Measurements from ENCODE around the gene CEP164. TPM values are rescaled to one million over a fixed set of nuclear protein-coding genes. Genes with fewer than 3 reads are reported as not detected.

The CEP164 gene
- total and polyA plus RNA-seq, 2 of the 4 experiments (the other 2 are of a cell fraction), result 23.3 to 26.9 TPM

- no peaks in the 10 kb centered on the region for H3K9me1 ChIP-seq (ENCODE audit: insufficient read depth, low read length)
- H2BK15ac ChIP-seq (ENCODE audit: low read depth, low read length), result no peak overlapping the region
- ATAC-seq (ENCODE audit: low read depth) (no peak), DNase-seq (no peak)
- ChIA-PET CTCF (interaction anchor here (1.3 kb wide), 1 partner anchor 34 kb away, joined by 3 read pairs; no protein-coding TSS in a partner anchor), POLR2A (ENCODE audit: unreplicated experiment) (no interaction called here)
- no peak overlapping the region for H3K4me2 ChIP-seq (ENCODE audit: low read depth, low read length)
- H3K4me3 ChIP-seq (ENCODE audit: insufficient read depth, low read depth, low read length), result no peak overlapping the region
- H2AFZ ChIP-seq (replicated peaks; ENCODE audit: low read length, poor library complexity), result no peak overlapping the region
- no peak overlapping the region for H3K23ac ChIP-seq (ENCODE audit: low read depth, low read length)
- intact Hi-C loops (cut with micrococcal nuclease) (no loop called here), dilution Hi-C loops (cut with HindIII; ENCODE audit: low sequenced_read_pairs, unreplicated experiment) (no loop called here), in situ Hi-C loops (cut with MboI; ENCODE audit: low sequenced_read_pairs) (no loop called here)
- H2BK5ac ChIP-seq (ENCODE audit: low read depth, low read length, poor library complexity, severe bottlenecking), result no peak overlapping the region
- no peak overlapping the region for H4K5ac ChIP-seq (ENCODE audit: low read depth, low read length)
- H3K4me1 ChIP-seq (ENCODE audit: control insufficient read depth, insufficient read depth, low read length), result no peaks in the 10 kb centered on the region
- H2AK5ac ChIP-seq (ENCODE audit: low read depth, low read length), result no peak overlapping the region
- no peak overlapping the region for H2BK120ac ChIP-seq (ENCODE audit: low read depth, low read length)
- no peak overlapping the region for H2AK9ac ChIP-seq (replicated peaks; ENCODE audit: low read depth, low read length, poor library complexity)
- H3K27me3 ChIP-seq (ENCODE audit: control insufficient read depth, insufficient read depth, low read length), result peaks cover 24% of the 10 kb centered on the region
- no peak overlapping the region for H3K9ac ChIP-seq (ENCODE audit: low read depth, low read length)
- no peak overlapping the region for H4K8ac ChIP-seq (ENCODE audit: low read depth in 2 of 2, low read length in 2 of 2)
- H3K4ac ChIP-seq (ENCODE audit: low read depth, low read length), result no peak overlapping the region
- H4K20me1 ChIP-seq (ENCODE audit: insufficient read depth, low read length), result no peaks in the 10 kb centered on the region
- no peak overlapping the region for H2BK20ac ChIP-seq (ENCODE audit: low read depth, low read length)
- H3K18ac ChIP-seq (ENCODE audit: low read depth, low read length), result no peak overlapping the region
- TF ChIP-seq CTCF (conservative IDR thresholded peaks at IDR 0.05; ENCODE audit: low read depth, low read length) (no peak), SMC3 (IDR thresholded peaks at IDR 0.05; ENCODE audit: low read depth, low read length) (no peak), FOS (IDR thresholded peaks at IDR 0.05; ENCODE audit: low read depth, low read length) (no peak), RCOR1 (IDR thresholded peaks at IDR 0.05; ENCODE audit: insufficient replicate concordance, low read length) (no peak), BHLHE40 (IDR thresholded peaks at IDR 0.05; ENCODE audit: low read depth, low read length) (no peak), MAFK (IDR thresholded peaks at IDR 0.05; ENCODE audit: low read depth, low read length) (no peak), MXI1 (IDR thresholded peaks at IDR 0.05; ENCODE audit: borderline replicate concordance, low read depth, low read length) (no peak), MAZ (IDR thresholded peaks at IDR 0.05; ENCODE audit: borderline replicate concordance, low read depth, low read length) (no peak), USF2 (IDR thresholded peaks at IDR 0.05; ENCODE audit: low read depth, low read length) (no peak)
- no peaks in the 10 kb centered on the region for H3K36me3 ChIP-seq (ENCODE audit: control insufficient read depth, insufficient read depth, low read length)
- no peak overlapping the region for H4K91ac ChIP-seq (ENCODE audit: insufficient read depth, low read depth, low read length)
- no TSS peak for BruUV-seq (replicated peaks)
- no peak overlapping the region for H3K27ac ChIP-seq (ENCODE audit: insufficient read depth, low read length)
- H3K9me3 ChIP-seq (ENCODE audit: control insufficient read depth, insufficient read depth, low read length), result no peaks in the 10 kb centered on the region
- no peak overlapping the region for H3K14ac ChIP-seq (replicated peaks; ENCODE audit: low read depth, low read length)
- 87% methylated on average over 7 of the region's 14 CpGs; no CpG with 5 or more reads in 1 of the 2 experiments for WGBS, 2 experiments (ENCODE audit: extremely low coverage in 2 of 2, insufficient read length in 1 of 2)
- H3K79me1 ChIP-seq (ENCODE audit: low read depth in 1 of 2, low read length in 2 of 2), result no peaks in the 10 kb centered on the region
- H3K56ac ChIP-seq (ENCODE audit: extremely low read depth, insufficient read depth, low read length), result no peak overlapping the region
Observed at GRCh38 chr11:117423046-117423575, 95.5 kb downstream of the CEP164 start.

Measured in IMR-90 (cell line).